SU-DHL-6 (cell line): ENCODE results near the gene NACC2.

Source experiments
- H2AFZ ChIP-seq: fragments of 200-600 bp; sonication (generic); 2 replicates; pipeline ENCODE4 v1.6.1; 2014; ENCODE audit warnings: low read depth, mild to moderate bottlenecking, moderate library complexity, mixed read lengths, antibody characterized with exemption, low read length; ENCODE audit not compliant: severe bottlenecking
- H3F3A ChIP-seq: fragments of 200-600 bp; shearing (Covaris generic); 2 replicates; pipeline ENCODE4 v1.6.0; 2016; ENCODE audit warnings: antibody characterized with exemption, mild to moderate bottlenecking; ENCODE audit not compliant: insufficient read depth
- H3K27ac ChIP-seq: fragments of 200-600 bp; sonication (generic); 2 replicates; pipeline ENCODE4 v1.5.1; 2016; ENCODE audit warnings: low read depth, mild to moderate bottlenecking, low read length, moderate library complexity, mixed read lengths
- H3K27me3 ChIP-seq: fragments of 200-600 bp; sonication (generic), shearing (Covaris generic); 2 replicates; pipeline ENCODE4 v1.6.0; 2014; ENCODE audit warnings: mild to moderate bottlenecking, low read length
- H3K36me3 ChIP-seq: fragments of 200-600 bp; sonication (generic); 2 replicates; pipeline ENCODE4 v1.6.1; 2014; ENCODE audit warnings: mild to moderate bottlenecking, low read length, mixed read lengths
- H3K4me2 ChIP-seq: fragments of 300-600, 200-600 bp; shearing (Covaris generic), sonication (generic); 2 replicates; pipeline ENCODE4 v1.6.0; 2014; ENCODE audit warnings: low read length, low read depth, mild to moderate bottlenecking; ENCODE audit not compliant: poor library complexity, severe bottlenecking
- H3K4me3 ChIP-seq: fragments of 200-600 bp; sonication (generic); 2 replicates; pipeline ENCODE4 v1.5.1; 2014; ENCODE audit warnings: antibody characterized with exemption, low read length, mild to moderate bottlenecking, mixed read lengths; ENCODE audit not compliant: insufficient read depth, poor library complexity, severe bottlenecking
- H3K79me2 ChIP-seq: fragments of 200-600 bp; sonication (generic); 2 replicates; pipeline ENCODE4 v1.6.1; 2014; ENCODE audit warnings: mild to moderate bottlenecking, low read length, moderate library complexity; ENCODE audit not compliant: insufficient read depth
- H3K9ac ChIP-seq: fragments of 200-600 bp; sonication (generic); 2 replicates; pipeline ENCODE4 v1.7.0; 2014; ENCODE audit warnings: mild to moderate bottlenecking, low read length
- H3K9me2 ChIP-seq: fragments of 200-600 bp; sonication (generic); replicated peaks from 2 replicates; pipeline ENCODE4 v1.6.1; 2014; ENCODE audit warnings: low read length; ENCODE audit not compliant: insufficient read depth
- H3K9me3 ChIP-seq: fragments of 200-600 bp; sonication (generic); 2 replicates; pipeline ENCODE4 v1.6.1; 2014; ENCODE audit warnings: low read length, mixed read lengths; ENCODE audit not compliant: insufficient read depth
- H4K20me1 ChIP-seq: fragments of 200-600 bp; sonication (generic); 2 replicates; pipeline ENCODE4 v1.6.1; 2014; ENCODE audit warnings: low read depth, mild to moderate bottlenecking, antibody characterized with exemption, low read length, moderate library complexity, mixed read lengths
- EZH2phosphoT487 ChIP-seq: fragments of 200-600 bp; sonication (generic), shearing (Covaris generic); conservative IDR thresholded peaks from 2 replicates; pipeline ENCODE4 v1.6.1; 2018; ENCODE audit warnings: mild to moderate bottlenecking, antibody characterized with exemption, low read length, moderate library complexity, mixed read lengths
- TF ChIP-seq, protein P1 (sequence below): fragments of 200-600 bp; sonication (generic); IDR thresholded peaks from one replicate; pipeline ENCODE4 v1.5.1; 2017; ENCODE audit warnings: antibody characterized with exemption, mild to moderate bottlenecking, low read length, moderate library complexity; ENCODE audit not compliant: insufficient read depth, poor library complexity, severe bottlenecking

The NACC2 gene

GRCh38 chr9:136088481-136088938 is 6.6 kb downstream of the NACC2 start:
- H3F3A ChIP-seq = peaks cover 3% of the 10 kb centered on the region; the same call in 1 of the 2 replicates
- no peaks in the 10 kb centered on the region for H4K20me1 ChIP-seq
- H3K36me3 ChIP-seq = no peaks in the 10 kb centered on the region
- H3K9me2 ChIP-seq = no peaks in the 10 kb centered on the region
- no peak overlapping the region for H3K9ac ChIP-seq
- H3K4me3 ChIP-seq = no peak overlapping the region
- no peaks in the 10 kb centered on the region for H3K27me3 ChIP-seq
- TF ChIP-seq, protein P1, sequence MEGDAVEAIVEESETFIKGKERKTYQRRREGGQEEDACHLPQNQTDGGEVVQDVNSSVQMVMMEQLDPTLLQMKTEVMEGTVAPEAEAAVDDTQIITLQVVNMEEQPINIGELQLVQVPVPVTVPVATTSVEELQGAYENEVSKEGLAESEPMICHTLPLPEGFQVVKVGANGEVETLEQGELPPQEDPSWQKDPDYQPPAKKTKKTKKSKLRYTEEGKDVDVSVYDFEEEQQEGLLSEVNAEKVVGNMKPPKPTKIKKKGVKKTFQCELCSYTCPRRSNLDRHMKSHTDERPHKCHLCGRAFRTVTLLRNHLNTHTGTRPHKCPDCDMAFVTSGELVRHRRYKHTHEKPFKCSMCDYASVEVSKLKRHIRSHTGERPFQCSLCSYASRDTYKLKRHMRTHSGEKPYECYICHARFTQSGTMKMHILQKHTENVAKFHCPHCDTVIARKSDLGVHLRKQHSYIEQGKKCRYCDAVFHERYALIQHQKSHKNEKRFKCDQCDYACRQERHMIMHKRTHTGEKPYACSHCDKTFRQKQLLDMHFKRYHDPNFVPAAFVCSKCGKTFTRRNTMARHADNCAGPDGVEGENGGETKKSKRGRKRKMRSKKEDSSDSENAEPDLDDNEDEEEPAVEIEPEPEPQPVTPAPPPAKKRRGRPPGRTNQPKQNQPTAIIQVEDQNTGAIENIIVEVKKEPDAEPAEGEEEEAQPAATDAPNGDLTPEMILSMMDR = no peak
- H3K79me2 ChIP-seq = no peaks in the 10 kb centered on the region
- H2AFZ ChIP-seq = no peak overlapping the region
- no peaks in the 10 kb centered on the region for H3K9me3 ChIP-seq
- no peak overlapping the region for H3K4me2 ChIP-seq
- no peak overlapping the region for H3K27ac ChIP-seq

DNA sequence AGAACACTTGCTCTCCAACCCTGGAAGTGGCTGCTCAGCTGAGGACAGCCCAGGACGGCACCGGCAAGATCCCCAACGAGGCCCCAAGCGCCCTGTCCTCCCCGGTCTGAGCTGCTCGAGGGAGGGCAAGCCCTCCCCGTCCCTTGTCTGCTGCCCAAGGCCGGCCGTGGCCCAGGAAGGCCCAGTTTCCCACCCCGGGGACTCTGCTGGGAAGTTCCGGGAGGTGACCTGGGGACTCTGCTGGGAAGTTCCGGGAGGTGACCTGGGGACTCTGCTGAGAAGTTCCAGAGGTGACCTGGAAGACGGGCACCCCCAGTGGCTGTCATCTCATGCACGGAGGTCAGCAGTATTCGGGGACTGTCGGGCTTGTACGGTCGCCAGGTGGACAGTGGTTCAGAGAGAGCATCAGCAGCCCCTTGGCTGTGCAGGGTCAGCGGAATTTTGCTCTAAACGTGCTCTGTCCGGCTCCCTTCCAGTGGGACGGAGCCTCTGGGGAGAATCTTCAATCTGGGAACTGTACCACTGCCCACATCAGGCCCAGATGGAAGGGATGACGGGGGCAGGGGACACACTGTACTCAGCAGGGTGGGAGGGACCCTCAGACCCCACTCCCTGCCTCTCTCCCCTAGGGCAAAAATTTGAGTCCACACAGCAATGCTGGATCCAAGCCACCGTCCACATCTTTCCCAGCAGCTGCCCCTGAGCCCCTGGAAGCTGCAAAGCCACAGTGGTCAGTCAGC is 7.2 kb downstream of the NACC2 start:
- H3K27ac ChIP-seq = no peak overlapping the region
- H3K4me3 ChIP-seq = no peak overlapping the region
- H3K36me3 ChIP-seq = no peaks in the 10 kb centered on the region
- TF ChIP-seq EZH2phosphoT487 = no peak
- no peaks in the 10 kb centered on the region for H3K9me2 ChIP-seq
- H3K79me2 ChIP-seq = no peaks in the 10 kb centered on the region
- H3K9ac ChIP-seq = no peak overlapping the region
- H3K27me3 ChIP-seq = no peaks in the 10 kb centered on the region
- H4K20me1 ChIP-seq = no peaks in the 10 kb centered on the region
- no peak overlapping the region for H2AFZ ChIP-seq
- peaks cover 3% of the 10 kb centered on the region; the same call in 1 of the 2 replicates for H3F3A ChIP-seq
- H3K9me3 ChIP-seq = no peaks in the 10 kb centered on the region
- no peak overlapping the region for H3K4me2 ChIP-seq

- no peak overlapping the region for H2AFZ ChIP-seq
- no peaks in the 10 kb centered on the region for H4K20me1 ChIP-seq
- H3K9me3 ChIP-seq = no peaks in the 10 kb centered on the region
- no peaks in the 10 kb centered on the region for H3K9me2 ChIP-seq
- H3K79me2 ChIP-seq = no peaks in the 10 kb centered on the region
- no peak overlapping the region for H3K27ac ChIP-seq
- H3K36me3 ChIP-seq = no peaks in the 10 kb centered on the region
- no peak for TF ChIP-seq EZH2phosphoT487
- TF ChIP-seq, protein P1 = no peak
- H3K4me3 ChIP-seq = no peak overlapping the region
- peaks cover 3% of the 10 kb centered on the region; the same call in 1 of the 2 replicates for H3F3A ChIP-seq
- H3K4me2 ChIP-seq = no peak overlapping the region
- no peak overlapping the region for H3K9ac ChIP-seq
- H3K27me3 ChIP-seq = no peaks in the 10 kb centered on the region
These were observed 7.9 kb downstream of the NACC2 start for GRCh38 chr9:136086951-136087740.
